Smooth muscle cell (in vitro differentiated cells): ENCODE measurements around the gene COPG2. TPM values are rescaled to one million over a fixed set of nuclear protein-coding genes. Genes with fewer than 3 reads are reported as not detected.

Experiments
- DNase-seq: peaks from one replicate; lab custom pipeline; 2025; ENCODE audit not compliant: unreplicated experiment; lab: John Stamatoyannopoulos, UW
- H2AFZ ChIP-seq: fragments of 200-600 bp; sonication (generic); 2 replicates; pipeline ENCODE4 v1.6.0; 2016; ENCODE audit warnings: antibody characterized with exemption, low read depth, mild to moderate bottlenecking
- H3F3A ChIP-seq: fragments of 200-600 bp; sonication (generic); 2 replicates; pipeline ENCODE4 v1.6.0; 2017; ENCODE audit warnings: antibody characterized with exemption, low read depth
- H3K27ac ChIP-seq: fragments of 200-600 bp; sonication (generic); 2 replicates; pipeline ENCODE4 v1.5.1; 2016; ENCODE audit warnings: low read depth, mild to moderate bottlenecking
- H3K27me3 ChIP-seq: fragments of 200-600 bp; sonication (generic); 2 replicates; pipeline ENCODE4 v1.6.1; 2016; ENCODE audit warnings: low read depth, mild to moderate bottlenecking
- H3K36me3 ChIP-seq: fragments of 200-600 bp; sonication (generic); 2 replicates; pipeline ENCODE4 v1.5.1; 2016; ENCODE audit warnings: low read depth
- H3K4me1 ChIP-seq: fragments of 200-600 bp; sonication (generic); 2 replicates; pipeline ENCODE4 v1.5.1; 2016; ENCODE audit warnings: low read depth
- H3K4me2 ChIP-seq: fragments of 200-600 bp; sonication (generic); 2 replicates; pipeline ENCODE4 v1.6.0; 2016; ENCODE audit warnings: mild to moderate bottlenecking
- H3K4me3 ChIP-seq: fragments of 200-600 bp; sonication (generic); 2 replicates; pipeline ENCODE4 v1.5.1; 2016; ENCODE audit warnings: mild to moderate bottlenecking
- H3K79me2 ChIP-seq: fragments of 200-600 bp; sonication (generic); 2 replicates; pipeline ENCODE4 v1.6.0; 2016; ENCODE audit warnings: low read depth, mild to moderate bottlenecking
- H3K9ac ChIP-seq: fragments of 200-600 bp; sonication (generic); 2 replicates; pipeline ENCODE4 v1.6.0; 2016; ENCODE audit warnings: low read depth
- H3K9me3 ChIP-seq: fragments of 200-600 bp; sonication (generic); replicated peaks from 2 replicates; pipeline ENCODE4 v1.5.1; 2016; ENCODE audit warnings: low read depth
- H4K20me1 ChIP-seq: fragments of 200-600 bp; sonication (generic); 2 replicates; pipeline ENCODE4 v1.6.0; 2016; ENCODE audit warnings: low read depth
- WGBS: methylation state at CpG from one replicate; pipeline ENCODE4 v1.1.7; 2016; ENCODE audit warnings: low lambda C conversion rate; 5-methylcytosine and 5-hydroxymethylcytosine counted together
- polyA plus RNA-seq: library from polyadenylated mRNA; unstranded; fragments of >200 nt; fragmentation: Nextera tagmentation; extraction: Ambion mirVana; gene quantifications from 2 replicates; pipeline ENCODE4 v1.2.1, GENCODE V29; 2016
- total RNA-seq: library from RNA; depleted of rRNA; stranded (reverse); fragments of >200 nt; gene quantifications from 2 replicates; pipeline ENCODE4 v1.2.3, GENCODE V29; 2014
- TF ChIP-seq, protein P1 (sequence below): fragments of 200-600 bp; sonication (generic); IDR thresholded peaks from 2 replicates; pipeline ENCODE4 v1.5.1; 2017; ENCODE audit warnings: borderline replicate concordance, mild to moderate bottlenecking, antibody characterized with exemption; ENCODE audit not compliant: insufficient read depth, poor library complexity, severe bottlenecking

Gene COPG2
- total and polyA plus RNA-seq, 2 experiments from 2014 or later, result 5.6 to 39.8 TPM

- Histone ChIP-seq H3K27ac (no peak overlapping the region), H3K4me2 (no peak overlapping the region), H3F3A (no peaks in the 10 kb centered on the region), H4K20me1 (no peaks in the 10 kb centered on the region), H3K79me2 (no peaks in the 10 kb centered on the region), H3K4me3 (no peak overlapping the region), H2AFZ (no peak overlapping the region), H3K27me3 (no peaks in the 10 kb centered on the region), H3K9ac (no peak overlapping the region), H3K9me3 (no peaks in the 10 kb centered on the region), H3K4me1 (no peaks in the 10 kb centered on the region), H3K36me3 (no peaks in the 10 kb centered on the region)
- TF ChIP-seq, protein P1, sequence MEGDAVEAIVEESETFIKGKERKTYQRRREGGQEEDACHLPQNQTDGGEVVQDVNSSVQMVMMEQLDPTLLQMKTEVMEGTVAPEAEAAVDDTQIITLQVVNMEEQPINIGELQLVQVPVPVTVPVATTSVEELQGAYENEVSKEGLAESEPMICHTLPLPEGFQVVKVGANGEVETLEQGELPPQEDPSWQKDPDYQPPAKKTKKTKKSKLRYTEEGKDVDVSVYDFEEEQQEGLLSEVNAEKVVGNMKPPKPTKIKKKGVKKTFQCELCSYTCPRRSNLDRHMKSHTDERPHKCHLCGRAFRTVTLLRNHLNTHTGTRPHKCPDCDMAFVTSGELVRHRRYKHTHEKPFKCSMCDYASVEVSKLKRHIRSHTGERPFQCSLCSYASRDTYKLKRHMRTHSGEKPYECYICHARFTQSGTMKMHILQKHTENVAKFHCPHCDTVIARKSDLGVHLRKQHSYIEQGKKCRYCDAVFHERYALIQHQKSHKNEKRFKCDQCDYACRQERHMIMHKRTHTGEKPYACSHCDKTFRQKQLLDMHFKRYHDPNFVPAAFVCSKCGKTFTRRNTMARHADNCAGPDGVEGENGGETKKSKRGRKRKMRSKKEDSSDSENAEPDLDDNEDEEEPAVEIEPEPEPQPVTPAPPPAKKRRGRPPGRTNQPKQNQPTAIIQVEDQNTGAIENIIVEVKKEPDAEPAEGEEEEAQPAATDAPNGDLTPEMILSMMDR, result no peak
- 95% methylated on average over 4 of the region's 4 CpGs for WGBS
- no peak for DNase-seq
Measured at GRCh38 chr7:130708001-130708400, 39.5 kb upstream of the COPG2 start.

DNA sequence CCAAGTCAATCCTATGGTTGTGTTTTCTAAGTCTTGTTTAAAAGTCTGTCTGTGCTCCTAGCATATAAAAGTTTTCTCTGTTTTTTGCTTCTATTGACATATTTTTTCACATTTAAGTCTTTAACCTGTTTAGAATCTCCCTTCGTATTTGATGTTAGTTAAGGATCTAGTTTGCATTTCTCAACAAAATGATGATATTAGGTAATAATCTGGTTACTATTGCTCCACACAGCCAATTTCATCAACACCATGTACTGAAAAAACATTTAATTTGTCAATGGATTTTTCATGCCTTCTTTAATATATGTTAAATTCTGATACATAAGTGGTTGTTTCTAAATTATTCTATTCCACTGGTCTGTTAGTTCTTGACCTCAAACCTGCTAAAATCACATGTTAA lies 35.3 kb upstream of the COPG2 start:
- Histone ChIP-seq H3K4me3 (no peak overlapping the region), H3K27ac (no peak overlapping the region), H4K20me1 (no peaks in the 10 kb centered on the region), H2AFZ (no peak overlapping the region), H3K4me1 (no peaks in the 10 kb centered on the region), H3K36me3 (no peaks in the 10 kb centered on the region), H3K9me3 (no peaks in the 10 kb centered on the region), H3K4me2 (no peak overlapping the region), H3F3A (no peaks in the 10 kb centered on the region), H3K79me2 (no peaks in the 10 kb centered on the region), H3K27me3 (no peaks in the 10 kb centered on the region), H3K9ac (no peak overlapping the region)
- 83% methylated on average over 1 of the region's 1 CpG for WGBS
- TF ChIP-seq, protein P1, result no peak
- no peak for DNase-seq

GRCh38 chr7:130701650-130702049 lies 33.1 kb upstream of the COPG2 start:
- no peak overlapping the region for H3K4me3 ChIP-seq
- no peaks in the 10 kb centered on the region for H4K20me1 ChIP-seq
- TF ChIP-seq, protein P1, result no peak
- H3F3A ChIP-seq, result no peaks in the 10 kb centered on the region
- no peaks in the 10 kb centered on the region for H3K4me1 ChIP-seq
- no peaks in the 10 kb centered on the region for H3K36me3 ChIP-seq
- no peak overlapping the region for H2AFZ ChIP-seq
- H3K4me2 ChIP-seq, result no peak overlapping the region
- no peaks in the 10 kb centered on the region for H3K79me2 ChIP-seq
- H3K9ac ChIP-seq, result no peak overlapping the region
- WGBS, result 97% methylated on average over 2 of the region's 2 CpGs
- H3K27me3 ChIP-seq, result no peaks in the 10 kb centered on the region
- no peak overlapping the region for H3K27ac ChIP-seq
- DNase-seq, result no peak
- H3K9me3 ChIP-seq, result no peaks in the 10 kb centered on the region

DNA sequence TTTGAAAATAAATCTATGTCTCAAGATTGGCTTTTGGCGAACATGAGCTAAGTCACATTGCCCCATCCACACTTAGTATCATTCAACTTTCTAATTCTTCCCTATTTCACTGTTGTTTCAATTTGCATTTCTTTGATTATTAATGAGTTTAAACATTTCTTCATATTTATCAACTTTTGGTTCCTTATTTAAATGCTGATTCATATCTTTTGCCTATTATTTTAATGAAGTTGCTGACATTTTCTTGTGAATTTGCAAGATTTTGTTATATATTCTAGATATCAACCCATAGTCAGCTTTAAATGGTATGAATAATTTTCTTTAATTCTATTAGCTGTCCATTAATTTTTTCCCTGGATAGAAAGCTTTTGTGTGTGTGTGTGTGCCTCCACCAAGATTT lies 32.2 kb upstream of the COPG2 start:
- H3K27me3 ChIP-seq, result no peaks in the 10 kb centered on the region
- no peaks in the 10 kb centered on the region for H3F3A ChIP-seq
- H3K27ac ChIP-seq, result no peak overlapping the region
- H3K36me3 ChIP-seq, result no peaks in the 10 kb centered on the region
- H2AFZ ChIP-seq, result no peak overlapping the region
- H3K4me1 ChIP-seq, result no peaks in the 10 kb centered on the region
- DNase-seq, result no peak
- no peak overlapping the region for H3K9ac ChIP-seq
- H3K79me2 ChIP-seq, result no peaks in the 10 kb centered on the region
- no peak overlapping the region for H3K4me2 ChIP-seq
- no peaks in the 10 kb centered on the region for H3K9me3 ChIP-seq
- no peaks in the 10 kb centered on the region for H4K20me1 ChIP-seq
- 97% methylated on average over 1 of the region's 1 CpG for WGBS
- TF ChIP-seq, protein P1, result no peak
- H3K4me3 ChIP-seq, result no peak overlapping the region
